Adrenal gland (tissue), 5 donors: ENCODE measurements around the gene HSDL2.

ENCODE experiments used
- POLR2A ChIP-seq, 2 donors: fragments of 450-650 bp; IDR thresholded peaks; one replicate each; pipeline ENCODE4 v1.6.1; 2017; ENCODE audit warnings: antibody characterized with exemption in 2 of 2, mild to moderate bottlenecking in 2 of 2, moderate library complexity in 1 of 2
- TF ChIP-seq, protein P1 (sequence below), 6 experiments: fragments of 450-650 bp in 4 of 6; fragments of 200-600 bp in 2 of 6; sonication (generic) in 1 of 6; IDR thresholded peaks; 1 replicate in 5 of 6; 2 replicates in 1 of 6; pipeline versions ENCODE4 v1.5.1 to v1.8.0; 2016 to 2021; ENCODE audit warnings: antibody characterized with exemption in 6 of 6, mild to moderate bottlenecking in 2 of 6, moderate library complexity in 1 of 6
- donor health status: DM: no; HTN: no; CAD: no.

DNA sequence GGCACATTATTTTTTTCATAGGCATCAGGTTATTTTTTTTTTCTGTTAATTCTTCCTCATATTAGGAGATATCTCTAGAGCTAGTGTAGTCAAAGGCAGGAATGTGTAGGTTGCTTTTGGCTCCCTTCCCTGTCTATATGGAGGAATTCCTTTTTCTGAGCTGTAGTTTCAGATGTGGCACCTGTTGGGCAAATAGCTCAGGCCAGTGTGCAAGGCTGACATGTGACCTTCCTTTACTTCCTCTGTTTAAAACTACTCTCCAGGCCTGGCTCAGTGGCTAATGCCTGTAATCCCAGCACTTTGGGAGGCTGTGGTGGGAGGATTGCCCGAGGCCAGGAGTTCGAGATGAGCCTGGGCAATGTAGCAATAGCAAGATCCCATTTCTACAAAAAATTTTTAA, 66.2 kb downstream of the HSDL2 start:
- TF ChIP-seq, protein P1, sequence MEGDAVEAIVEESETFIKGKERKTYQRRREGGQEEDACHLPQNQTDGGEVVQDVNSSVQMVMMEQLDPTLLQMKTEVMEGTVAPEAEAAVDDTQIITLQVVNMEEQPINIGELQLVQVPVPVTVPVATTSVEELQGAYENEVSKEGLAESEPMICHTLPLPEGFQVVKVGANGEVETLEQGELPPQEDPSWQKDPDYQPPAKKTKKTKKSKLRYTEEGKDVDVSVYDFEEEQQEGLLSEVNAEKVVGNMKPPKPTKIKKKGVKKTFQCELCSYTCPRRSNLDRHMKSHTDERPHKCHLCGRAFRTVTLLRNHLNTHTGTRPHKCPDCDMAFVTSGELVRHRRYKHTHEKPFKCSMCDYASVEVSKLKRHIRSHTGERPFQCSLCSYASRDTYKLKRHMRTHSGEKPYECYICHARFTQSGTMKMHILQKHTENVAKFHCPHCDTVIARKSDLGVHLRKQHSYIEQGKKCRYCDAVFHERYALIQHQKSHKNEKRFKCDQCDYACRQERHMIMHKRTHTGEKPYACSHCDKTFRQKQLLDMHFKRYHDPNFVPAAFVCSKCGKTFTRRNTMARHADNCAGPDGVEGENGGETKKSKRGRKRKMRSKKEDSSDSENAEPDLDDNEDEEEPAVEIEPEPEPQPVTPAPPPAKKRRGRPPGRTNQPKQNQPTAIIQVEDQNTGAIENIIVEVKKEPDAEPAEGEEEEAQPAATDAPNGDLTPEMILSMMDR (IDR thresholded peaks at IDR 0.05), result no peak
- TF ChIP-seq POLR2A (IDR thresholded peaks at IDR 0.05), result no peak
